NCI-H1930 (cell line): ENCODE results near the gene PKDREJ.
"Not testable (repeated sequence)": the region's sequence is repeated elsewhere in the genome, so short reads cannot be mapped to it uniquely, and the experiment has no call there.

Experiments used
- DNase-seq, 2 experiments: peaks; one replicate each; lab custom pipeline; 2025; lab: John Stamatoyannopoulos, UW

PKDREJ gene

DNA sequence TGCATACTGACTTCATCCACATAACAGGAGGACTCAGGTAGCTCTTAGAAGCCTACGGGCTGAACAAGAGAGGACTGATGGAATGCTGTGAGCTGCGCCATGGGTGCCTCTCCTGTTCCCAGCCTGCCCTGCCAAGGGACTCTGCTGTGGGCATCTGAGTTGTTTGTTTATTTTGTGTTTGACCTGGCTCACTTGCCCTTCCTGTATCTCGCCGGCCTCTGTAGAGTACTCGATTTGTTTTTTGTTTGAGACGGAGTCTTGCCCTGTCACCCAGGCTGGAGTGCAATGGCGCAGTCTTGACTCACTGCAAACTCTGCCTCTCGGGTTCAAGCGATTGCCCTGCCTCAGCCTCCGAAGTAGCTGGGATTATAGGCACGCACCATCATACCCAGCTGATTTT, 6.4 kb upstream of the PKDREJ start:
- no peak for DNase-seq

DNA sequence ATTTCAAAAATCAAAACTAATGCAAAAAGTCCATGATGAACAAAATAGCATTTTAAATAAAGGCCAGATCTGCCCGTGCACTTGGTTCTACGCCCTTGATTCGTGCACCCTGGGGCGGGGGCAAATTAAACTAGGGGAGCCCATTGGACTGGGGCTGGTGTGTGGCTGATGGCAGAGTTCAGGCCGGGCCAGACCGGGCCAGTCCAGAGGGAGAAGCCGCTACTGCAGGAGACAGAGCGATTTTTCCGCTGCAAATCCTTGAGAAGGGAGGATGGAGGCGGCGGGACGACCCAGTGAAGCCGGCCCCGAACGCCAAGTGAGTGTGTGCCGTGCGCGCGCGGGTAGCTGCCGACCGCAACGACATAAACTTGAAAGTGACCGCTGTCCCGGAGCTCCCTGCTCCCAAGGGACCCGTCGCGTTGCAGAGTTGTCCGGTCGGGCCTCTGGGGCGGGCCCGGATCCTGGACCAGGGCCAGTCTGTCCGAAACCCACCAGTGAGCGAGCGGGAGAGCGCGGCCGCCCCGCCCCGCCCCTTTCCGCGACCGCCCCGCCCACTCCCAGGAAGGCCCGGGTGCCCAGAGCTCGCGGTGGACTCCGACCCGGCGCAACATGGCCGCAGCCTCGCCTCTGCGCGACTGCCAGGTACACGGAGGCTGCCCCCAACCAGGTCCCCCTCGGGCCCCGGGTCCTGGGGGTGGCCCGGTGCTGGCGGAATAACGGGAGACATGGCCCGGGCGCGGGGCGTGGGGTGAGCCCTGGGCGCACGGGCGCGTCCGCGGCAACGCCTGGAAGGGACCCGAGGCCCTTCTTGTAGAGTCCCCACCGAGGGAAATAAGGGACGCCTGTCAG, 4.5 kb upstream of the PKDREJ start, which contains the start of gene TTC38:
Gene TTC38 (plus strand): TSS at position 578 of the 849 bp plus-strand sequence. CDS start 32 bp downstream, at position 610.
- peak; percentile 45 to 72 for DNase-seq

DNA sequence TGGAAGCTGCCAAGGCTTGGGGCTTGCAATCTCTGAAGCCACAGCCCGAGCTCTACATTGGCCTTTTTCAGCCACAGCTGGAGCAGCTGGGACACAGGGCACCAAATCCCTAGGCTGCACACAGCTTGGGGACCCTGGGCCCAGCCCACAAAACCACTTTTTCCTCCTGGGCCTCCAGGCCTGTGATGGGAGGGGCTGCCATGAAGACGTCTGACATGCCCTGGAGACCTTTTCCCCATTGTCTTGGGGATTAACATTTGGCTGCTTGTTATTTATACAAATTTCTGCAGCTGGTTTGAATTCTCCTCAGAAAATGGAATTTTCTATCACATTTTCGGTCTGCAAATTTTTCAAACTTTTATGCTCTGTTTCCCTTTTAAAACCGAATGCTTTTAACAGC, 2.5 kb upstream of the PKDREJ start:
- DNase-seq: not testable (repeated sequence)

DNA sequence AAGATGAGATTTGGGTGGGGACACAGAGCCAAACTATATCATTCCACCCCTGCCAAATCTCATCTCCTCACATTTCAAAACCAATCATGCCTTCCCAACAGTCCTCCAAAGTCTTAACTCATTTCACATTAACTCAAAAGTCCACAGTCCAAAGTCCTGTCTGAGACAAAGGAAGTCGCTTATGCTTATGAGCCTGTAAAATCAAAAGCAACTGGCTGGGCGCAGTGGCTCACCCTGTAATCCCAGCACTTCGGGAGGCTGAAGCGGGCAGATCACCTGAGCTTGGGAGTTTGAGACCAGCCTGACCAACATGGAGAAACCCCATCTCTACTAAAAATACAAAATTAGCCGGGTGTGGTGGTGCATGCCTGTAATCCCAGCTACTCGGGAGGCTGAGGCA, 1.4 kb upstream of the PKDREJ start:
- not testable (repeated sequence) for DNase-seq

DNA sequence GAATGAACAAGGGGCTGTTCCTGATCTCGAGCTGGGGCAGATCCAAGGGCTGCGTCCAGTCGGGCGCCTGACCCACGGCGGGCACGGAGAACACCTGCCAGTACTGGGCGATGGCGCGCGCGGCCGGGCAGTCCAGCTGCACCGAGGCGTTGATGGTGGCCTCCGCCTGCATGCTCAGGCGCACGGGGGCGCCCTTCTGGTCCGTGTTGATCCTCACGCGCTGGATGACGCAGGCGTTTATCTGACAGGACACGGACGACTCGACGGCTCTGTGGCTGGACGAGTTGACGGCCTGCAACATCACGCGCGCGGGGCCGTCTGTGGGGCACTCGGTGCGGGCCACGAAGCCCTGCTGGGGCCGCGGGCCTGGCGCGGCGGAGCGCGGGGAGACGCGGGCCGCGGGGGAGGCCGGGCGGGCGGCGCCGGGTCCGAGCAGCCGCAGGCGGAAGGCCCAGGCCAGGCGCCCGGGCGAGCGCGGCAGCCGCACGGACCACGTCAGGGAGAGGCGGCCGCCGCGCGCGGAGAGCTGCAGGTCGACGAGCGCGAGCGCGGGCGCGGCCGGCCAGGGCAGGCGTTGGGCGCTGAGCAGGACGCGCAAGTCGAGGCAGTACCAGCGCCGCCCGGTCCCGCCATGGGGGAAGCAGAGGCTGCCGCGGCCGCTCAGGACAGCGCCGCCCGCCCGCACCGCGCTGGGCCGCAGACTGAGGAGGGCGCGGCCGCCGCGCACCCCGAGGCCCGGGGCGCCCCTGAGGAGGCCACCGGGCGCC, 511 bp downstream of the PKDREJ start:
- DNase-seq: peak; percentile 64 to 78

DNA sequence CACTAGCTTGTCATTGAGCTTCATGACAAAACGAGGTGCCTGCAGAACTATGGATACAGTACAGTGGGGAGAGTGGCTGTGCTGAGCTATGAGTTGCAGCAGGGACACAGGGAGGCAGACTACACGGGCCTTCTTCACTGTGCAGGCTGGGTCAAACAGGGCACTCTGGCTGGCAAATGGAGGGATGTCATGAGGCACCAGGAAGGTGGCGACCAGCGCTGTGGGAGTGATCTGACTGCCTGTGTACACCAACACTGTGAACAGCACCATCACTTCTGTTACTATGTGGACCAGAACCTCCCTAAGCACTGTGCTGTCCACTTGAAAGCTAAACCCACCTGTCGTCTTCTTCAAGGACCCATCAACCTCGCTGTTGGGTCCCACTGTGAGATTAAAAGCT, 3.1 kb downstream of the PKDREJ start:
- no peak for DNase-seq

DNA sequence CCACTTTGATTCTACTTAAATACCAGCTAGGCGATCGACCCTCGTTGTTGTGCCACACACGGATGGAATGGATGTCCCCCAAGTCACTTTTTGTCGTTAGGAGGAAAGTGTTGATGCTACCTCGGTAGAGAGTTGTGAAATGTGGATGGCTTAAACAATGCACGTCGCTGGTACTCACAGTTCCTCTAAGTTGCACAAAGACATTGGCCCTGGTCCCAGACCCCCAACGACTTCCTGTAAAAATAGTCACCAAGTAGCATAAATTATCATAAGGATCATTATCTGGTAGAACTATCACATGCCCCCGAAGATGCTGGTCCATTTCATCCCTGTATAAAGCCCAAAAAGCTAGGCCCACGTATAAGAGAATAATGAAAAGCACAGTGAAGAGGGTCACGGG, 3.8 kb downstream of the PKDREJ start:
- no peak for DNase-seq

DNA sequence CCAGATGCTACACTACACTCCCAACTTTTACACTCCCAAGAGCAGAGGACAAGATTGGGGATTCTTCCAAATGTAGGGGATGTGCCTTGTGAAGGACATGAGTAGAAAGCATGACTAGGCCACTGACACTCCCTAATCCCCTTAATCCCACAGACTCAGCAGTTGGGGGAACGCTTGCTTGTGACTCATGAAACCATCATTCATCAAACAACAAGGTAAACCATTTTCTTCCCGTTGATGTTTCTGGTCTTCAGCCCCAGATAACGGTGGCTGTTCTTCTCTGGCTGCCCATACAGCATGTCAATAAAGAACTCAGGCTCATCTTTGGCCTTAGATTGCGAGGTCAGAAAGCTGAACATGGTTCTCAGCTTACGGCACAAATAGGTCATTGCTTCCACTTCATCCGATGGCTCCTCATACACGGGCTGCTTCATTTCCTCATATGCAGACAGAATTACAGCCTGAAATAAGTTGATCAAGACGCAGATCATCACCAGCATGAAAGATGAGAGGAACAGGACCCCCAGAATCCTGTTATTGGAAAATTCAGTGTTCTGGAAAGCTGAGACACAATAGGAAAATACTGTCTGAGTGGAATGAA, 6.7 kb downstream of the PKDREJ start:
- DNase-seq: no peak

DNA sequence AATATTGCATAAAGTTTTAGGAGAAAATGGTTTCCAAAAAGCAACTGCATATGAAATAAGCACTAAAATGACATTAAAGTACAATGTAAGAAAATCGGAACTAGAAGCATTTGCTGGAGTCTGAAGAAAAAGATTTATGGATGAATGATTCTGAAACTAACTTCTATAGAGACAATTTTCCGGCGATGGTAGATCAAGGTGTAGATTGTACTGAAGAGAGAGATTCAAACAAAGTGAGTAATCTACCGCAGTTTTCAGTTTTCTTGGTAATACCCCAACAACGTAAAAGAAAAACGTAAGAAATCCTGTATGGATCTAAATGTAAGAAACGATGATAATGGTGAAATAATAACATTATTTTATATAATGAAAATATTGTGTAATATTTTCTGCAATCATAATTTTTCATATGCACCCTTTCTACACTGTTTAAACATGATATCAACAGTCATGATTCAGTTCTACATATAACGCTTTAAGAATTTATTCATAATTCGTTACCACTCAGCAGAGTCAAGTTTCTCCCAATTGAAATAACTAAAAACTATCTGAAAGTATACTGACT, 11.2 kb downstream of the PKDREJ start:
- DNase-seq: no peak

DNA sequence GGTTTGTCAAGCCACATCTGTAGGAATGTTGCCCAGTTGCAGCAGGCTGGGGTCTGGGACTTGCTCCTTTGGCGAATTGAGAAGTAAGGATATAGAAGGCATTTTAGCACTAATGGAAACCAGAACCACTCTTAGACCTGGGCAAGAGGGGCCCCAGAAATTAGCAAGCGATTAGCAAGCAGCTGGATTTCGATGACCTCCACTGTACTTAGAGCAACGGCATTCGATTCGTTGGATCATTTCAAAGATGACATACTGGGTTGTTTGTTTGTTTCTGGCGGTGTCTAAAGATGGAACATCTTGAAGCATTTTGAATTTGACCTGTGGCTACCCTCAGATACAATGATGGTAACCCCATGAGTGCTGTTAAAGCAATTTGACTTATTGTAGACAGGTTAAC, 11.9 kb downstream of the PKDREJ start:
- no peak for DNase-seq

DNA sequence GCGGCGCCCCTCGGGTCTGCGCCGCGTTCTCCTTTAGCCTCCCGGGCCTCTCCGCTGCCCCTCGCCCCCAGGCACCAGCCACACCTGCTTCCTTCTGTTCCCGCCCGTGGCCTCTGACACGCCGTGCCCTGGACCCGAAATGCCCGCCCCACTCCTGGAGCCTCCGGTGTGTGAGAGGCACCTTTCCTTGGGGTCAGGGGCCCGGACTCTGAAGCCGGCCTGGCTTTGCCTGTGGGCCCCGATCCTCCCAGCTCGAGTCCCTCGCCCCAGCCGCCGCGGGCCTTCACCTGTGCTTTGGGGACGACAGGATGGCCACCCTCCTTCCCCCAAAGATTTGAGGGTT, 12.4 kb downstream of the PKDREJ start:
- DNase-seq: no peak

DNA sequence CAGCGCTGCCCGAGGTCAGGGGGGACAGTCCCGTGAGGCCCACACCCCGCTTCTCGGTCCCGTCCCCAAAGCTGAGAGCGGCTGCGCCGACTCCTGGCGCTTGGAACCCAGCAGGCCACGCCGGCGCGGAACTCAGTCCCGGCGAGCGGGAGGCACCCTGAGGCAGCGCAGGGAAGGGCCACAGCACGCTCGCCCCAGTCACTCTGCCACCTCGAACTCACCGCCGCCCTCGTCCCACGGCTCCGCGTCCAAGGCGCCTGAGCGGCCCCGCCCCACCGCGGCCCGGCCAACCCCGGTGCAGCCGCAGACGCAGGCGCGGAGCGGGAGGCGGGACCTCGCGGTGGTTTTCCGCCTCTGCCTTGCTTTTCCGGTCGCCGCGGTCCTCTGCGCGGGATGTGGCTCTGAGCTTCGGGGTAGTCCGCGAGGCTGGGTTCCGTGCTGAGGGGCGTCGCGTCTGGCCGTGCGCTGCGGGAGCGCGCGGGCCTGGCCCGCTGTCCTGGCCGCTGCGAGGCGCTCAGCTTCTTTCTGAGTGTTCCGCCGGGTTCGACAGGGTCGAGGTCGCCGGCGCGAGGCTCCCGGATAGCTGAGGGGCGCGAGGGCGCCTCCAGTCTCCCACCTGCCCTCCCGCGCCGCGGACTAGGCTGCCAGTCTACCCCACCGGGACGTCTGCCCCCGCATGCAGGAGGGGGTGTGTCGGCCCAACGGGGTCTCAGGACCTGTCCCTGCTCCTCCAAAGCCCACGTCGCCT, 12.9 kb downstream of the PKDREJ start, which contains the start of gene CDPF1:
Gene CDPF1 (minus strand): TSS at position 259 of the 748 bp plus-strand sequence. CDS start 2,009 bp downstream, outside the sequence.
- DNase-seq: peak; percentile 69 to 85

DNA sequence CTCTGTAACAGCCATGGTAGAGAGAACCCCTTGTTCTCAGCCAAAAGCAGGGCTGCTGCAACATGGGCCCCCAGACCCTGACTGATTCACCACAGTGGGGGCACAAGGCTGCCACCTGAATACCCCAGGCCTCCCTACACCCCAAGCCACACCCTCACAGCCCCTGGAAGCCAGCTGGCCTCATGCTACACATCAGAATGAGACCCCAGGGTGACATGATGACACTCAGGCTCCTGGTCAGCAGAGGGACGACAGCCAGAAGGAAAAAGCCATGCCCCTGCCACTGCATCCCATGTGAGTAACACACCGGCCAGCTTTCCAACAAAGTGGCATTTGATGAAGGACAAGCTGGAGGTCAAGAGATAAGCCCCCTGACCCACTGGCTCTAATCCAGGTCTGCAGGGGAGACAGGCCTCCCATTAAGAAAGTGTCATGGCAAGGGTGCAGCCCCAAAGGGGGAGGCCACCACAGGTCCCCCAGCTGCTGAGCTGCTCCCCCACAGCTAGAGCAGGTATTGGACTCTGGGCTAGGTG, 15.6 kb downstream of the PKDREJ start:
- DNase-seq: no peak

DNA sequence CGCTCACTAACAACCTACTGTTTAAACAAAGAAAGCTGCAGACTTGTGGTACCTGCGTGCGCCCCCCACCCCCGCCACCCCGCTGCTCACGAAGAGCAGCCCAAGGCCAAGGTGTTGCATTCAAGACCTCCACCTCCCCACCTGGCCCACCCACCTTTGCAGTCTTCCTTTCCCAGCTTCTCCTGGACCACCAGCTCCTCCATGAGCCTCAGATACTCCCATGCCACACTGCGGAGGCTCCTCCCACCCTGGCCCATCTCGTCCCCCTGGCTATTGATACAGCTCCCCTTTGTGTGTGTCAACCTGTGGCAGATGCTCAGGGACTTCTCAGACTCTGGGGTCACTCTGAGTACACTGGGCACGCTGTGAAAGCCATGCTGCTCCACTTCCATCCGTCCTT, 17.0 kb downstream of the PKDREJ start:
- no peak for DNase-seq

DNA sequence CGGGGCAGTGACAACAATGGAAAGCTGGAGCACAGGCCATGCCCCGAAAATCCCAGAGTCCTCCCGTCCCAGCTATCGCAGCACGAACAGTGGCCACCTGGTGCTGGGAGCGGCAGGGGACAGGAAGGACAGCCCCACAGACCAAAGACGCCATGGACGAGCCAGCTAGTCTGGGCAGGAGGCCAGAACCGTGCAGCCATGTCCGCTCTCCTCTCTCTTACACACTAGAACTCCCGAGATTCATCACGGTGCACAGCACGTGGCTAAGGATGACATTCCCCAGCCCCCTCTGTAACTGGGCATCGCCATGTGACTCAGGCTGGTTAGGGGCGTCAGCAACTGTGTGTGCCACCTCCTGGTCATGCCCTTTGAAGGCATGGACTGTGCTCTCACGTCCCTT, 17.6 kb downstream of the PKDREJ start:
- no peak for DNase-seq

DNA sequence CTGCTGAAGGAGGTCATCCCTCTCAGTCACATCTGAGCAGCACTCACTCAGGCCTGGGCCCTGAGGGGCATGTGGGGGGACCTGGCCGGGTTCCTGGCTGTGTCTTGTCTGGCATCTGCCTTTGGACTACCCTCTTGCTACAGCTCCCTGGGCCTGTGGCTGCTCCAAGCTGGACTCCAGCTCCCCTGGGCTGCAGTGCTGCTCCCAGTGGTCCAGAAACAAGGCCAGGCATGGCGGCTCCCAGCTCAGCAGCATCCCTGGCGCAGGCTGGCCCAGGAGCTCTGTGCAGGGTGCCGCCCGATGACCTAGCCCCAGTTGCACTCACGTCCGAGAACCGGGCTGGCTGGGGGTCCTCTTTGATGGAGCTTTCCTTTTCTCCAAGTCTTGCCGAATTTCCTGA, 18.4 kb downstream of the PKDREJ start:
- no peak for DNase-seq

DNA sequence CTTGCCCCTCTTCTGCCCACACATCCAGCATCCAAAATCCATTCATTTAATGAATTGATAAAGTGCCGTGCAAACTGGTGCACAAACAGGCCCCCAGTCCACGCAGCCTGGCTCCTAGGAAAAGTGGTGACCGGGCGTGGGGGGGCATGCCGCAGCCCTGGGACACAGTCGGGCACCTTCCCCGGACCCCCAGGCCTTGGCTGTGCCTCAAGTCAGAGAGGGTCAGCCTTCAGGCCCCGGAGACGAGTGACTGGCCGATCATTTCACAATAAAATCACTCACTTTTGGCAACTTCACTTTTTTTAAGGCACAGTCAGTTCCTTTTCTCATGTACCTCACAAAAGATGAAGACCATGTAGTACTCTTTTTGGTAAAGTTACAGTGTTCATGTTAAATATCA, 21.1 kb downstream of the PKDREJ start:
- no peak for DNase-seq

DNA sequence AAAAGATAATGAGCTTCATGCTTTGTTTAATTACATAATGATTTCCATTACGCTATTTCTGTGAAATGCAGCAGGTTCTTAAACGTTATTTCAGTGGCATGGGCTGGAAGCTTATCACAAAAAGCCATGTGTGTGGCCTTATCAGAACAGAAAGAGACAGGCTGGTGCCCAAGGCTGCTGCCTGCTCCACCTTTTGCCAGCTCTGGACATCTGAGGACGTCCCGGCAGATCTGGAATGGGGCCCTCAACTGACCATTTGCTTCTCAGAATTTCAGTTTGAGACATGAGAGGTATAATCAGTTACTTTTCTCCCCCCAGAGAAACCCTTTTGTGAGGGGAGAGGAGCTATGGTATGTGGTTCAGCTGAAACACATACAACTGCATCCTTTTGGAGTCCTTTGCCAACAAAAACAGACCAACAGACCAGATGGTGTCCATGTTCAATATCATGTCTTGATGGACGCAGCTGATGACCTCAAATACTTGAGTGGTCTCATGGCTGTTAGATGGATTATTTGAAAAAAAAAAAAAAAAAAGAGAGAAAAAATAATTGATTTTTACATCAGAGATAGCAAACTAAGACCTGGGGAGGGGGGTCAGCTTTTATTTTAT, 21.6 kb downstream of the PKDREJ start:
- no peak for DNase-seq

DNA sequence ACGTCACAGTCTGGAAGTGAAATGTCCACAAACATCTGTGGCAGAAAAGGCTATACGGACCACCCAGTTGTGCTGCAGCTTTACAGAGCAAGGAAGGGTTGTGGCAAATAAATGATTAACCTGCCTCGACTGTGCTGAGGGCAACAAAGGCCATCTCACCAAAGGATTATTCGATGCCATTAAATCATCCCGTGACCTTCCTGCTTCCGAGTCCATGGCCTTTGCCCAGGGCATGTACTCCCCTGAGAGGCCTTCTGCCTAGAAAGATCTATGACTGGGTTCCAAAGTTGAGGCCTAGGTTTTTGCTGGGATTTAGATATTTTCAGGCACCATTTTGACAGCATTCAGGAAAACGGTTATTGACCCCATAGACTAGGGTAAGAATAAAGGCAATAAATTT, 22.2 kb downstream of the PKDREJ start:
- DNase-seq: no peak

DNA sequence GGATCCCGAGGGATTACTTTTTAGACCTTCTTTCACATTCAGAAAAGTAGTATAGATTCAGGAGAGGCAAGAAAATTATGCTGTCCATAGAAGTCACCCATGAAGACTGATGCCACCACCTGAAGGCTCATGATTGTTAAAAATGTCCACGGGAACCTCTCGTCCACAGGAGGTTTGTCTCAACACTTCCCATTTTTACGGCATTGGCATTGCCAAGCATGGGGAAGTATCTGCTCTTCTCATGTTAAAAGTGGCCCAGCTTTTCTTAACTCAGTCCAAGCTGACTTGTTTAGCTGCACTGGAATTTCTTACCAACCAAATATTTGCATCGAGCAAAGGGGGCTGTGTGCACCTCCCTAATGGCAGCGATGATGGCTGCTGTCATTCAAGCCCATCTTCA, 22.6 kb downstream of the PKDREJ start:
- DNase-seq: no peak

DNA sequence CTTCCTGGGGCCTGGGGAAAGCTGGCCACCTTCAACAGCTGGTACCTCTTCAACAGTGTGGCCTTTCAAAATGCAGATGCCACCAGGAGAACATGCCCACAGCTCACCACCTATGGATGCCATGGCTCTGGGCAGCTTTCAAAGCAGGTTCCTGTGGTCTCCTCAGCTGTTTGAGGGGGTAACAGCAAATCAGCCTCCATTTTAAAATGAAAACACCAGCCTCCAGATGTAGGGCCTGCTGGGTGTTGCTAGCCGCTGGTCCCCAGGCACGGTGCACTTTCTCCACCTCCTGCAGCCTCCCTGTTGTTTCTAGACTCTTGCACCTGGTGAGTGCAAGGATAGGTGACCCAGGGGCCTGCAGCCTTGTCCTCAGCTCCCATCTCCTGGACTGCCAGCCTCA, 23.1 kb downstream of the PKDREJ start:
- no peak for DNase-seq
